ENCODE results near the gene ZNF726. TPM values are rescaled to one million over a fixed set of nuclear protein-coding genes. Genes with fewer than 3 reads are reported as not detected.
"Not testable (repeated sequence)": the region's sequence is repeated elsewhere in the genome, so short reads cannot be mapped to it uniquely, and the experiment has no call there.

The ZNF726 gene
- total RNA-seq, result 2.0 and 6.7 TPM in 2 replicates

- DNase-seq (ENCODE audit: low read depth, low spot score), result peak; percentile 67
These were observed at the start of gene ZNF726 for GRCh38 chr19:23914402-23915286. TSS of gene ZNF726 (plus strand) at chr19:23914886. CDS start at chr19:23914995, 109 bp downstream.

GRCh38 chr19:23867895-23868294 lies 46.8 kb upstream of the ZNF726 start:
- DNase-seq (ENCODE audit: low read depth, low spot score), result no peak

DNA sequence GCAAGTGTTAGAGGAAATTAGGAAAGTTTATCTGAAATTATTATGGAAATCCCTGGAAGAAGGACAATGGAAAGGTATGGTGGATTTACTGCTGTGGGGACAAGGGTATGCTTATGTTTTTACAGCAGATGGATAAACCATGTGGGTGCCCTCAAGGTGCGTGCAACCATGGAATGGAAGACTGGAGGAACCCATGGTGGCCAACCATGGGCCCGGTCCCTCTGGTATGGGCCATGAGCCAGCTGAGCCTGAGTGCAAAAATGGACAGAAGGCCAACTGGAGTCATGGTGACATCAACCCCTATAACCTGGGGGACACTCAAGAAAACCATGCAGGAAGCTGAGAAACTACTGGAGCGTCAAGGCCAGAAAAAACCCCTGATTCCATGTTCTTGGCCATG lies 46.1 kb upstream of the ZNF726 start:
- DNase-seq (ENCODE audit: low read depth, low spot score), result no peak

DNA sequence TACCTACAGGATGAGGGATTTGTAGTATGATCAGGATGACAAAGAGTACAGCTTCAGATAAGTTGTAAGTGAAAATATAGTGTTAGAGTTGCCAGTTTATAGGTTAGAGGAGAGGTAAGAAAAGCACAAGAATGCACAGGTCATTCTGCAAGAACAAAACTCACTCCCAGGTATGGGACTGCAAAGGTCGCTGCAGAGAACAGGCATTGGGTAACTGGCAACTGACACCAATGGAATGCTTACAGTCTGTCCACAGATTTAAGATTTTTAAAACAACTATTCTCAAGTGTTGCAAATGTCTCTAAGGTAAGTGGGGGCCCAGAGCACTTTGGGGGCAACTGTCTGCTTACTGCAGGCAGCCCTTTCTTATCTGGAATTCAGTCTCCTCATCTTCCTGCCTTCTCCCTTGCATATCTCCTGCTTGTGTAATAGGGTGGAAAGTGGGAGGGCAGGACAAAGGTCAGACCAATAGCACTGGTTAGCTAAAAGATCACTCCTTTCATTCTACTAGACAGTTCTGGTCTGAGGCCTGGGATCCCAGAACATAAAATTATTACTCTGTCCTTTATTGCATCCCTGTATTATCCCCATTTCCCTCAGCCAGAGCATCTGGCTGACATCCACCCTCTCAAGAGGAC lies 42.3 kb upstream of the ZNF726 start:
- no peak for DNase-seq (ENCODE audit: low read depth, low spot score)

GRCh38 chr19:23876261-23876660 lies 38.4 kb upstream of the ZNF726 start:
- DNase-seq (ENCODE audit: low read depth, low spot score), result no peak

DNA sequence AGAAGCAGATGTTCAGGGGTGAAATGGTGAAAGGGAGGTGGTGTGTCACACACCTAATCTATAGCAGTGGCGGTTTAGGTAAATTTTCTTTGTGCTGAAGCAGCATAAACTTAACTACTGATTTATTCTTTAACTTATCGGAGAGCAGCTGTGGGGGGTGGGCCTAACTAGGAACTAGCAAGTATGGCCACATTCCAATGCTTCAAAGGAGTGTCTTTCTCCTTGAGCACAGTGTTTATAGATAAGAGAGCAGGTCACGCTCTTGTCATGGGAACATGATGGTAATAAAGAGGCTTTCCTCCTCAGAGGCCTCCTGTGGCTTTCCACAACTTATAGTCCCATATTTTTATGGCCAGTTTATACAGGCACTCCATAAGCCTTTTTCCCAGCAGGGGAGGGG lies 37.9 kb upstream of the ZNF726 start:
- DNase-seq (ENCODE audit: low read depth, low spot score), result not testable (repeated sequence)

DNA sequence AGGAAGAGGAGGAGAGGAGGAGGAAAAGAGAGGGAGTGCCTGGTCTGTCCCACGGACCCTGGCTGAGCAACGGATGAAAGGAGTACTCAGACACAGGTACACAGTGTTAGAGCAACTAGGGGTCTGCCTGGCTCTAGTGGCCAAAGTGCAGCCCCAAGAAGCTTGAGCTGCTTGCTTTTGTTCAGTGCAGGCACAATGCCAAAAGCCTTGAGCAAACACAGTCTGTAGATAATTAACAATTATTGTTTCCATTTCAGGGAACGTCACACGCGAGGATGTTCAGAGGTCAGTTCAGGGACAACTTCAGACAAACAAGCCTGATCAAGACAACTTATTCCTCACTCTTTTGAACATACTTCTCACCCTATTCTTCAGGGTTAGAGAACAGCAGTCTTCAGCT lies 32.2 kb upstream of the ZNF726 start:
- no peak for DNase-seq (ENCODE audit: low read depth, low spot score)

- no peak for DNase-seq (ENCODE audit: low read depth, low spot score)
These were observed 30.3 kb upstream of the ZNF726 start for GRCh38 chr19:23884363-23884762.

DNA sequence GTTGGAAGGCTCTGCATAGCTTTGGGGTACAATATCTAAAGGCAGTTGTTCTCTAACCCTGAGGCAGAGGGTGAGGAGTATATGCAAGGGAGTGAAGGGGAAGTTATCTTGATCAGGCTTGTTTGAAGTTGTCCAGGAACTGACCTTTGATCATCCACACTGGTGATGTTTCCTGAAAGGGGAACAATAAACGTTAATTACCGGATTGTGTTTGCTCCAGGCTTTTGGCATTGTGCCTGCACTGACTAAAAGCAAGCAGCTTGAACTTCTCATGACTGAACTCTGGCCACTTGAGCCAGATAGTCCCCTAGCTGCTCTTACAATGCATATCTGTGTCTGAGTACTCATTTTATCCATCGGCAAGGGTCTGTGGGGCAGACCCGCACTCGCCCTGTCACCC lies 27.0 kb upstream of the ZNF726 start:
- DNase-seq (ENCODE audit: low read depth, low spot score), result no peak

GRCh38 chr19:23896096-23896495 lies 18.6 kb upstream of the ZNF726 start:
- DNase-seq (ENCODE audit: low read depth, low spot score), result not testable (repeated sequence)

GRCh38 chr19:23896912-23897311 lies 17.8 kb upstream of the ZNF726 start:
- DNase-seq (ENCODE audit: low read depth, low spot score), result no peak

DNA sequence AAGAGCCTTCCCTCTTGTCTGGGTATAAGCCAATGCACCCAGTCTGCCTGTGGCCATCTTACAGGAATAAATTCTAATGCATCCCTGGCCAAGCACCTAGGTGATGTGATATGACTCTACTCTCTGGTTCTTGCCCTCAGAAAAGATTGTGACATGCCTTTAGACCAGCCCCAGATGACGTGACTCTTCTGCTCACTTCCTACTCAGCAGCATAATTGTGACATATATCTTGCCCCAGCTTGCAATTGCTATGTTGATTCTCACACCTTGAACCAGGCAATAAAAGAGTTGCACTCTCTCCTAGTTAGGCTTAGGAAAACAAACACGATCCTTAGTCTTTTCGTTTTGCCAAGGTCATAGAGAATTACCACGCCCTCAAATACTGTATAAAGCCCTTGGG lies 13.3 kb upstream of the ZNF726 start:
- DNase-seq (ENCODE audit: low read depth, low spot score), result no peak

- DNase-seq (ENCODE audit: low read depth, low spot score), result no peak
These were observed 10.3 kb upstream of the ZNF726 start for GRCh38 chr19:23904406-23904805.

DNA sequence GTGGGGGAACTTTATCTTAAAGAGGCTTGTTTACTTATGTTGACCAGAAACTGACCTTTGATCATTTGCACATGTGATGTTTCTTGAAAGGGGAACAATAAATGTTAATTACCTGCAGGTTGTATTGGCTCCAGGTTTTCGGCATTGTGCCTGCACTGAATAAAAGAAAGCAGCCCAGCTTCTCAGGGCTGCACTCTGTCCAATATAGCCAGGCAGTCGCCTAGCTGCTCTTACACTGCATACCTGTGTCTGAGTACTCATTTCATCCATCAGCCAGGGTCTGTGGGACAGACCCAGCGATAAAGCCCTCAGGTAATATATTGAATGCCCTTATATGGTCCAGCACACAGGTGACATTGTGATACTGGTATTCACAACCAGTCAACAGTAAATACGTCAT lies 8.9 kb upstream of the ZNF726 start:
- DNase-seq (ENCODE audit: low read depth, low spot score), result no peak

GRCh38 chr19:23906835-23907234 lies 7.9 kb upstream of the ZNF726 start:
- no peak for DNase-seq (ENCODE audit: low read depth, low spot score)

- no peak for DNase-seq (ENCODE audit: low read depth, low spot score)
These were observed 6.5 kb upstream of the ZNF726 start for GRCh38 chr19:23908165-23908564.

DNA sequence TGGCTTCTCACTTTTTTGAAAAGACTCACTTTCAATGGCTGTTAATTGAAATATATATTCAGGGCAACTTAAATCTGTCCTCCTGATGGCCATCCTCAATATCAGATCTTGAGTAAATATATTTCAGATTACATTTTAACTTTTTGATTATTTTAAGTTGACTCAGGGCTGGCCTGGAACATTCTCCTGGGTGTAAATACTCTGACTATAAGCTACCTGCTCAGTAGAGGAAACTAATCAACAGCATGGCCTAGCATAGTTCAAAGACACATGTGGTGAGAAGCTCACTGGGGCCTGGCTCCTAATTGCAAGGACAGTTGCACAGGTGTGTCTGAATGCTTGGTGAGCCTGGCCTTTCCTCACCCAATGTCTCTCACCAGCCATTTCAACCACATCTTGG lies 5.5 kb upstream of the ZNF726 start:
- no peak for DNase-seq (ENCODE audit: low read depth, low spot score)

DNA sequence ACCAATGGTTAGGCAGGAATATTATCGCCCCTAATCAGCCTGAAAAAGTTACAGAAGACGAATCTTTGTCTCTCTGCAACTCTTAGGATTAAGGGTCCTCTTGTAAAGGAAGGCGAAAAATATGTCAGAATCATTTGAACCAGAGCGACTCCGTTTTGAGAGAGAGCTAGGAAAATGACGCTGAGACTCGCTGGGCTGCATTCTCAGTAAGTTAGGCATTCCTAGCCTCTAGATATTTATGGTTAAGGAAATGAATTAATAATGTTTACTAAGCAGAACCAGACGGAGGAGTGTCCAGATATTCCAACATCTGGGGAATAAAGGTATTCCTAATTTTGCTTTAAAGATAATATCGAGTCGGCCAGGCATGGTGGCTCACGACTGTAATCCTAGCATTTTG lies 755 bp upstream of the ZNF726 start:
- DNase-seq (ENCODE audit: low read depth, low spot score), result no peak

GRCh38 chr19:23916991-23917390 lies 2.3 kb downstream of the ZNF726 start:
- DNase-seq (ENCODE audit: low read depth, low spot score), result no peak

- no peak for DNase-seq (ENCODE audit: low read depth, low spot score)
These were observed 3.2 kb downstream of the ZNF726 start for GRCh38 chr19:23917856-23918255.

- DNase-seq (ENCODE audit: low read depth, low spot score), result no peak
These were observed 10.6 kb downstream of the ZNF726 start for GRCh38 chr19:23925285-23925684.

DNA sequence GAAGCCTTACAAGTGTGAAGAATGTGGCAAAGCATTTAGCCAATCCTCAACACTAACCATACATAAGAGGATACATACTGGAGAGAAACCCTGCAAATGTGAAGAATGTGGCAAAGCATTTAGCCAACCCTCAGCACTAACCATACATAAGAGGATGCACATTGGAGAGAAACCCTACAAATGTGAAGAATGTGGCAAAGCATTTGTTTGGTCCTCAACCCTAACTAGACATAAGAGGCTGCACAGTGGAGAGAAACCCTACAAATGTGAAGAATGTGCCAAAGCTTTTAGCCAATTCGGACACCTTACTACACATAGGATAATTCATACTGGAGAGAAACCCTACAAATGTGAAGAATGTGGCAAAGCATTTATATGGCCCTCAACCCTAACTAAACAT lies 18.2 kb downstream of the ZNF726 start:
- no peak for DNase-seq (ENCODE audit: low read depth, low spot score)

DNA sequence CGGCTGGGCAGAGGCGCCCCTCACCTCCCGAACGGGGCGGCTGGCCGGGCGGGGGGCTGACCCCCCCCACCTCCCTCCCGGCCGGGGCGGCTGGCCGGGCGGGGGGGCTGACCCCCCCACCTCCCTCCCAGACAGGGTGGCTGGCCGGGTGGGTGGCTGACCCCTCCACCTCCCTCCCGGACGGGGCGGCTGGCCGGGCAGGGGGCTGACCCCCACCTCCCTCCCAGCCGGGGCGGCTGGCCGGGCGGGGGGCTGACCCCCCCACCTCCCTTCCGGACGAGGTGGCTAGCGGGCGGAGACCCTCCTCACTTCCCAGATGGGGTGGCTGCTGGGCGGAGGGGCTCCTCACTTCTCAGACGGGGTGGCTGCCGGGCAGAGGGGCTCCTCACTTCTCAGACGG lies 22.3 kb downstream of the ZNF726 start:
- DNase-seq (ENCODE audit: low read depth, low spot score), result not testable (repeated sequence)

Measured in pulmonary artery endothelial cell (primary cell).